HepG2 (cell line): ENCODE measurements around the gene CTU2. TPM values are rescaled to one million over a fixed set of nuclear protein-coding genes. Genes with fewer than 3 reads are reported as not detected.
A peak's percentile ranks its signal among the peaks of the same experiment; 100 is the strongest.

ENCODE experiments used
- ATF6 ChIP-seq: sonication (generic); formaldehyde crosslinking; conservative IDR thresholded peaks from 2 replicates; pipeline ENCODE4 v1.4.0; 2020; ENCODE audit warnings: missing genetic modification reagents
- CAMTA2 ChIP-seq: sonication (generic); formaldehyde crosslinking; IDR thresholded peaks from 2 replicates; pipeline ENCODE4 v1.4.0; 2020; ENCODE audit warnings: mild to moderate bottlenecking, missing genetic modification reagents, borderline replicate concordance
- CENPT ChIP-seq: sonication (generic); formaldehyde crosslinking; IDR thresholded peaks from 2 replicates; pipeline ENCODE4 v1.8.0; 2022; ENCODE audit warnings: low read depth, mild to moderate bottlenecking, moderate library complexity, missing genetic modification reagents
- ELF4 ChIP-seq: sonication (generic); formaldehyde crosslinking; IDR thresholded peaks from 2 replicates; pipeline ENCODE4 v1.5.0; 2020; ENCODE audit warnings: missing genetic modification reagents, mild to moderate bottlenecking, moderate library complexity, borderline replicate concordance
- FIP1L1 ChIP-seq: fragments of 200-400 bp; formaldehyde crosslinking; IDR thresholded peaks from 2 replicates; pipeline ENCODE4 v1.6.1; 2018; ENCODE audit warnings: low read depth, mild to moderate bottlenecking, low read length, moderate library complexity, borderline replicate concordance; ENCODE audit not compliant: insufficient read depth
- HDAC1 ChIP-seq: sonication (generic); formaldehyde crosslinking; IDR thresholded peaks from 2 replicates; pipeline ENCODE4 v1.5.1; 2020; ENCODE audit warnings: mild to moderate bottlenecking, missing genetic modification reagents
- HIVEP1 ChIP-seq: sonication (generic); formaldehyde crosslinking; IDR thresholded peaks from 2 replicates; pipeline ENCODE4 v1.4.0; 2020; ENCODE audit warnings: mild to moderate bottlenecking, missing genetic modification reagents
- JDP2 ChIP-seq: sonication (generic); formaldehyde crosslinking; IDR thresholded peaks from 2 replicates; pipeline ENCODE4 v1.8.1; 2022; ENCODE audit warnings: missing genetic modification reagents, borderline replicate concordance
- KLF16 ChIP-seq, 2 experiments: sonication (generic) in 1 of 2; formaldehyde crosslinking in 1 of 2; IDR thresholded peaks; 2 replicates each; pipeline versions ENCODE4 v1.6.1 to v1.8.0; 2016 to 2023; ENCODE audit warnings: missing genetic modification reagents in 2 of 2, missing compliant biosample characterization in 1 of 2
- NFE2 ChIP-seq: sonication (generic); formaldehyde crosslinking; IDR thresholded peaks from 2 replicates; pipeline ENCODE4 v1.4.0; 2020; ENCODE audit warnings: missing genetic modification reagents
- NONO ChIP-seq, 2 experiments: fragments of 450-650 bp in 1 of 2; sonication (generic) in 1 of 2; formaldehyde crosslinking in 1 of 2; IDR thresholded peaks in 1 of 2; conservative IDR thresholded peaks in 1 of 2; 2 replicates each; pipeline versions ENCODE4 v1.6.1 to v1.8.0; 2017 to 2022; ENCODE audit warnings: mild to moderate bottlenecking in 1 of 2, missing genetic modification reagents in 1 of 2, moderate library complexity in 1 of 2
- NR0B2 ChIP-seq: sonication (generic); formaldehyde crosslinking; IDR thresholded peaks from 2 replicates; pipeline ENCODE4 v1.4.0; 2020; ENCODE audit warnings: mild to moderate bottlenecking, missing genetic modification reagents
- PATZ1 ChIP-seq: sonication (generic); formaldehyde crosslinking; IDR thresholded peaks from 2 replicates; pipeline ENCODE4 v1.4.0; 2020; ENCODE audit warnings: missing genetic modification reagents
- REL ChIP-seq: sonication (generic); formaldehyde crosslinking; conservative IDR thresholded peaks from 2 replicates; pipeline ENCODE4 v1.8.0; 2022; ENCODE audit warnings: mild to moderate bottlenecking, missing genetic modification reagents, moderate library complexity
- SAFB2 ChIP-seq: sonication (generic); formaldehyde crosslinking; IDR thresholded peaks from 2 replicates; pipeline ENCODE4 v1.5.1; 2020; ENCODE audit warnings: missing genetic modification reagents, low read depth, mild to moderate bottlenecking, borderline replicate concordance
- SAP130 ChIP-seq: IDR thresholded peaks from 2 replicates; pipeline ENCODE4 v1.6.1; 2016; ENCODE audit warnings: low read depth
- SP5 ChIP-seq: IDR thresholded peaks from 2 replicates; pipeline ENCODE4 v1.6.1; 2016; ENCODE audit warnings: low read depth, borderline replicate concordance
- TCF12 ChIP-seq, 2 experiments: fragments of 450-650 bp in 1 of 2; sonication (generic) in 1 of 2; formaldehyde crosslinking in 1 of 2; IDR thresholded peaks; 2 replicates each; pipeline versions ENCODE4 v1.6.1 to v1.8.0; 2017 to 2022; ENCODE audit warnings: antibody characterized with exemption in 1 of 2, mild to moderate bottlenecking in 1 of 2, missing genetic modification reagents in 1 of 2, moderate library complexity in 1 of 2
- TEAD2 ChIP-seq: sonication (generic); formaldehyde crosslinking; IDR thresholded peaks from 2 replicates; pipeline ENCODE4 v1.9.0; 2021; ENCODE audit warnings: missing genetic modification reagents
- ZMYM4 ChIP-seq: sonication (generic); formaldehyde crosslinking; IDR thresholded peaks from 2 replicates; pipeline ENCODE4 v1.8.1; 2023; ENCODE audit warnings: mild to moderate bottlenecking, missing genetic modification reagents
- ZNF292 ChIP-seq: sonication (generic); formaldehyde crosslinking; IDR thresholded peaks from 2 replicates; pipeline ENCODE4 v1.8.1; 2022; ENCODE audit warnings: mild to moderate bottlenecking, low read depth, missing genetic modification reagents, borderline replicate concordance
- ZNF616 ChIP-seq: sonication (generic); formaldehyde crosslinking; IDR thresholded peaks from 2 replicates; pipeline ENCODE4 v1.5.0; 2020; ENCODE audit warnings: low read depth, mild to moderate bottlenecking, missing genetic modification reagents
- polyA plus RNA-seq, 8 experiments: library from polyadenylated mRNA; depleted of rRNA in 3 of 8; stranded (reverse) in 7 of 8; unstranded in 1 of 8; fragments of >200 nt; fragmentation: Illumina TruSeq in 4 of 8; extraction: Trizol in 4 of 8; gene quantifications; 2 replicates each; pipeline versions ENCODE4 v1.2.1 to v1.2.3, GENCODE V29; 2011 to 2016; ENCODE audit warnings: low read depth in 4 of 8, missing spikeins in 1 of 8, mixed read lengths in 1 of 8; ENCODE audit not compliant: insufficient read depth in 1 of 8
- total RNA-seq, 5 experiments: library from RNA; depleted of rRNA; stranded (reverse); fragments of >200 nt; fragmentation: Illumina TruSeq; extraction: Trizol; gene quantifications; 2 replicates each; pipeline ENCODE4 v1.2.3, GENCODE V29; 2016; ENCODE audit warnings: low read depth in 1 of 5
- TF ChIP-seq, protein P1 (sequence below): sonication (generic); formaldehyde crosslinking; IDR thresholded peaks from 2 replicates; pipeline ENCODE4 v1.5.0; 2020; ENCODE audit warnings: missing genetic modification reagents, mild to moderate bottlenecking, borderline replicate concordance

Gene CTU2
- total and polyA plus RNA-seq, 2 of the 13 experiments (the other 11 are each of a cell fraction or from before 2014, with no cell fraction given): 13.3 to 21.9 TPM

DNA sequence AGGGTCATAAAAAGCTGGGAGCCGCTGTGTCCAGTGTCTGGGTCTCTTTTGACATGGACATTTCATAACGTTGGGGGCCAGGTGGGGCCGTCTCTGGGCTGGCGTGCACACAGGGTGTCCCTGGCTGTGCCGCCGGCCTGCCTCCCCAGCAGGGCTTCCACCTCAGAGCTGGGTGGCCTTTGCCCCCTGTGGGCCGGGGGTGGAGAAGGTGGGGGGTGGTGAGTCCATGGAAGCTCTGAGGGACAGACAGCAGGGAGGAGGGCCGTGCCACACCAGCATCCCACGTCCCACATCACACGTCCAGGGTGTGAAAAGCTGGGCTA lies 19.1 kb upstream of the CTU2 start (continued):
- TF ChIP-seq ATF6: 0 out of 2 replicates have a peak, but pooled peaks have one; percentile 0
- 0 out of 2 replicates have a peak, but pooled peaks have one; percentile 28 for TF ChIP-seq HDAC1 (CRISPR knock-in tag)
- TF ChIP-seq SAP130: peak; percentile 55
- 0 out of 2 replicates have a peak, but pooled peaks have one; percentile 30 for TF ChIP-seq SP5 (CRISPR knock-in tag)
- TF ChIP-seq JDP2 (CRISPR knock-in tag): no peak
- TF ChIP-seq, protein P1, sequence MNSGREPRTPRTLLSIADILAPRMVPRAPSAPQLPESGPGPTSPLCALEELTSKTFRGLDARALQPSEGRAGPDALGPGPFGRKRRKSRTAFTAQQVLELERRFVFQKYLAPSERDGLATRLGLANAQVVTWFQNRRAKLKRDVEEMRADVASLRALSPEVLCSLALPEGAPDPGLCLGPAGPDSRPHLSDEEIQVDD (CRISPR knock-in tag): peak; percentile 39; the same call in 1 of the 2 replicates
- TF ChIP-seq TEAD2: no peak
- no peak for TF ChIP-seq NR0B2
- peak; percentile 1; the same call in 1 of the 2 replicates for TF ChIP-seq SAFB2 (CRISPR knock-in tag)
- peak; percentile 58; the same call in 1 of the 2 replicates for TF ChIP-seq ZNF292 (CRISPR knock-in tag)
- TF ChIP-seq ZNF616: 0 out of 2 replicates have a peak, but pooled peaks have one; percentile 74
- no peak for TF ChIP-seq REL
- TF ChIP-seq CENPT (CRISPR knock-in tag): no peak
- 0 out of 2 replicates have a peak, but pooled peaks have one; percentile 57 for TF ChIP-seq ELF4
- TF ChIP-seq PATZ1 (CRISPR knock-in tag): peak; percentile 93
- TF ChIP-seq NFE2 (CRISPR knock-in tag): no peak
- TF ChIP-seq HIVEP1 (CRISPR knock-in tag): peak; percentile 56; the same call in 1 of the 2 replicates
- TF ChIP-seq TCF12 (IDR thresholded peaks at IDR 0.05): no peak
- 0 out of 2 replicates have a peak, but pooled peaks have one; percentile 13 for TF ChIP-seq TCF12 (CRISPR knock-in tag; IDR thresholded peaks at IDR 0.05)
- no peak for TF ChIP-seq FIP1L1
- TF ChIP-seq CAMTA2 (CRISPR knock-in tag): 0 out of 2 replicates have a peak, but pooled peaks have one; percentile 33
- no peak for TF ChIP-seq NONO (IDR thresholded peaks at IDR 0.05)
- 0 out of 2 replicates have a peak, but pooled peaks have one; percentile 47 for TF ChIP-seq NONO (CRISPR knock-in tag; conservative IDR thresholded peaks at IDR 0.05)
- TF ChIP-seq ZMYM4 (CRISPR knock-in tag): peak; percentile 8; the same call in 1 of the 2 replicates
- no peak for TF ChIP-seq KLF16 (CRISPR knock-in tag; IDR thresholded peaks at IDR 0.05)
